A549 (cell line): ENCODE results near the gene SLC35E1. TPM values are rescaled to one million over a fixed set of nuclear protein-coding genes. Genes with fewer than 3 reads are reported as not detected.

ENCODE experiments used
- ATAC-seq, 2 experiments: fragments of 200-7000 bp in 1 of 2; fragments of >200 bp in 1 of 2; cut with Nextera tagmentation in 1 of 2; cut with Tn5 transposase in 1 of 2; 3 replicates each; pipeline versions ENCODE4 v1.8.0 to v1.9.1; 2018 to 2020; ENCODE audit warnings: mild to moderate bottlenecking in 1 of 2, moderate library complexity in 1 of 2
- CTCF ChIA-PET: fragments of 300-600 bp; sonication (Branson Sonifier 250); formaldehyde crosslinking; extraction: SDS; loops from one replicate; lab custom pipeline; 2021; ENCODE audit warnings: antibody characterized with exemption, inconsistent platforms; lab: Yijun Ruan, JAX
- POLR2A ChIA-PET: fragments of 350-600 bp; formaldehyde crosslinking; extraction: SDS; loops from one replicate; lab custom pipeline; 2021; ENCODE audit warnings: antibody characterized with exemption, inconsistent platforms; lab: Yijun Ruan, JAX
- DNase-seq, 2 experiments: peaks; one replicate each; pipeline versions ENCODE4 v3.0.0 to v3.0.0-alpha.2; 2011 to 2016; ENCODE audit warnings: low read depth in 1 of 2, low spot score in 1 of 2
- FAIRE-seq: peaks from 2 replicates; lab custom pipeline; 2011; peaks lifted over from hg19 to GRCh38; lab: Jason Lieb, UNC
- H3K27ac ChIP-seq, 2 experiments: fragments of >200 bp; sonication (Bioruptor Twin); formaldehyde crosslinking; 3 replicates each; pipeline ENCODE4 v1.5.1; 2016 to 2017
- H3K4me1 ChIP-seq: fragments of >200 bp; sonication (Bioruptor Twin); formaldehyde crosslinking; 3 replicates; pipeline ENCODE4 v1.6.1; 2016
- H3K4me2 ChIP-seq: fragments of >200 bp; sonication (Bioruptor Twin); formaldehyde crosslinking; 3 replicates; pipeline ENCODE4 v1.6.1; 2016
- H3K4me3 ChIP-seq: fragments of >200 bp; sonication (Bioruptor Twin); formaldehyde crosslinking; 3 replicates; pipeline ENCODE4 v1.5.1; 2016
- H3K9me3 ChIP-seq: fragments of >200 bp; sonication (Bioruptor Twin); formaldehyde crosslinking; 3 replicates; pipeline ENCODE4 v1.6.1; 2016
- ATOH8 ChIP-seq: fragments of 250-450 bp; sonication (Bioruptor Pico); IDR thresholded peaks from 2 replicates; pipeline ENCODE4 v1.5.0; 2020; ENCODE audit warnings: low read depth, mild to moderate bottlenecking, moderate library complexity
- BHLHE40 ChIP-seq: IDR thresholded peaks from 2 replicates; pipeline ENCODE4 v1.6.1; 2012; ENCODE audit warnings: low read depth, low read length, inconsistent platforms
- CHD4 ChIP-seq: fragments of 200-600 bp; sonication (generic); IDR thresholded peaks from 2 replicates; pipeline ENCODE4 v1.6.1; 2016; ENCODE audit warnings: antibody characterized with exemption, mild to moderate bottlenecking, borderline replicate concordance
- CTCF ChIP-seq: fragments of >200 bp; sonication (Bioruptor Twin); formaldehyde crosslinking; IDR thresholded peaks from 3 replicates; pipeline ENCODE4 v1.5.1; 2016
- EHF ChIP-seq: fragments of 250-450 bp; sonication (Bioruptor Pico); IDR thresholded peaks from 2 replicates; pipeline ENCODE4 v1.5.0; 2020; ENCODE audit warnings: mild to moderate bottlenecking
- EHMT2 ChIP-seq: fragments of 200-600 bp; sonication (generic); IDR thresholded peaks from 2 replicates; pipeline ENCODE4 v1.6.1; 2016; ENCODE audit warnings: antibody characterized with exemption, low read depth, mild to moderate bottlenecking, moderate library complexity
- EP300 ChIP-seq, 2 experiments: fragments of >200 bp; sonication (Bioruptor Twin); formaldehyde crosslinking; IDR thresholded peaks; 2 replicates in 1 of 2; 3 replicates in 1 of 2; pipeline ENCODE4 v1.6.1; 2016 to 2017
- ESRRA ChIP-seq: fragments of 150-350 bp; IDR thresholded peaks from 2 replicates; pipeline ENCODE4 v1.6.1; 2014; ENCODE audit warnings: mild to moderate bottlenecking, low read length, borderline replicate concordance
- FOSB ChIP-seq: fragments of 250-450 bp; sonication (Bioruptor Pico); IDR thresholded peaks from 2 replicates; pipeline ENCODE4 v1.5.0; 2020; ENCODE audit warnings: mild to moderate bottlenecking, moderate library complexity
- HDAC2 ChIP-seq: fragments of 200-600 bp; sonication (generic); IDR thresholded peaks from 2 replicates; pipeline ENCODE4 v1.6.1; 2016
- HES2 ChIP-seq: fragments of >200 bp; sonication (Bioruptor Twin); formaldehyde crosslinking; IDR thresholded peaks from 2 replicates; pipeline ENCODE4 v1.6.1; 2016
- HOXA7 ChIP-seq: fragments of 250-450 bp; sonication (Bioruptor Pico); IDR thresholded peaks from 2 replicates; pipeline ENCODE4 v1.5.0; 2020; ENCODE audit warnings: mild to moderate bottlenecking, moderate library complexity
- HOXB5 ChIP-seq: fragments of 250-450 bp; sonication (Bioruptor Pico); IDR thresholded peaks from 2 replicates; pipeline ENCODE4 v1.5.0; 2020; ENCODE audit warnings: mild to moderate bottlenecking, moderate library complexity
- JUN ChIP-seq, 2 experiments: fragments of >200 bp; sonication (Bioruptor Twin); formaldehyde crosslinking; IDR thresholded peaks; 2 replicates in 1 of 2; 3 replicates in 1 of 2; pipeline ENCODE4 v1.6.1; 2016 to 2017
- KDM1A ChIP-seq: fragments of 200-600 bp; sonication (generic); IDR thresholded peaks from 2 replicates; pipeline ENCODE4 v1.6.1; 2016; ENCODE audit warnings: low read depth, mild to moderate bottlenecking
- KDM5A ChIP-seq: fragments of 200-600 bp; sonication (generic); IDR thresholded peaks from 2 replicates; pipeline ENCODE4 v1.6.1; 2016; ENCODE audit warnings: antibody characterized with exemption, mild to moderate bottlenecking
- MAFK ChIP-seq: fragments of 450-650 bp; IDR thresholded peaks from 2 replicates; pipeline ENCODE4 v1.6.1; 2014; ENCODE audit not compliant: partially characterized antibody
- MAZ ChIP-seq: fragments of 150-350 bp; IDR thresholded peaks from 2 replicates; pipeline ENCODE4 v1.6.1; 2014; ENCODE audit warnings: antibody characterized with exemption, low read depth, low read length, borderline replicate concordance
- NPAS2 ChIP-seq: fragments of 250-450 bp; sonication (Bioruptor Pico); IDR thresholded peaks from 2 replicates; pipeline ENCODE4 v1.8.0; 2022; ENCODE audit warnings: mild to moderate bottlenecking, moderate library complexity, borderline replicate concordance
- NR3C1 ChIP-seq: fragments of >200 bp; sonication (Bioruptor Twin); formaldehyde crosslinking; IDR thresholded peaks from 3 replicates; pipeline ENCODE4 v1.6.1; 2017
- PBX3 ChIP-seq: IDR thresholded peaks from 2 replicates; pipeline ENCODE4 v1.6.1; 2012
- PHF8 ChIP-seq: fragments of 200-600 bp; sonication (generic); IDR thresholded peaks from 2 replicates; pipeline ENCODE4 v1.6.1; 2016; ENCODE audit warnings: low read depth, mild to moderate bottlenecking, antibody characterized with exemption, moderate library complexity, borderline replicate concordance
- POLR2A ChIP-seq: IDR thresholded peaks from 2 replicates; pipeline ENCODE4 v1.6.1; 2012; ENCODE audit warnings: mild to moderate bottlenecking, low read length
- RAD21 ChIP-seq, 2 experiments: fragments of >200 bp in 1 of 2; sonication (Bioruptor Twin) in 1 of 2; formaldehyde crosslinking in 1 of 2; IDR thresholded peaks in 1 of 2; conservative IDR thresholded peaks in 1 of 2; 2 replicates in 1 of 2; 3 replicates in 1 of 2; pipeline ENCODE4 v1.6.1; 2012 to 2018; ENCODE audit warnings: inconsistent platforms in 1 of 2
- RARB ChIP-seq: fragments of 250-450 bp; sonication (Bioruptor Pico); IDR thresholded peaks from 2 replicates; pipeline ENCODE4 v1.8.0; 2021; ENCODE audit warnings: mild to moderate bottlenecking, moderate library complexity
- RCOR1 ChIP-seq: fragments of 150-350 bp; IDR thresholded peaks from 2 replicates; pipeline ENCODE4 v1.6.1; 2014; ENCODE audit warnings: antibody characterized with exemption, low read length, low read depth
- TFCP2L1 ChIP-seq: fragments of 250-450 bp; sonication (Bioruptor Pico); IDR thresholded peaks from 2 replicates; pipeline ENCODE4 v1.5.0; 2021; ENCODE audit warnings: mild to moderate bottlenecking
- ZNF302 ChIP-seq: fragments of 250-450 bp; sonication (Bioruptor Pico); IDR thresholded peaks from 2 replicates; pipeline ENCODE4 v1.9.0; 2021; ENCODE audit warnings: inconsistent platforms, mild to moderate bottlenecking, moderate library complexity
- ZSCAN20 ChIP-seq: fragments of 250-450 bp; sonication (Bioruptor Pico); IDR thresholded peaks from 2 replicates; pipeline ENCODE4 v1.8.0; 2022; ENCODE audit warnings: mild to moderate bottlenecking, moderate library complexity
- WGBS: methylation state at CpG from one replicate; pipeline ENCODE4 v1.1.6; 2017; ENCODE audit errors: missing lambda C conversion rate; 5-methylcytosine and 5-hydroxymethylcytosine counted together
- polyA plus RNA-seq, 4 experiments: library from polyadenylated mRNA; depleted of rRNA in 3 of 4; stranded (reverse); fragments of >200 nt; fragmentation: RNase III in 1 of 4; extraction: RNeasy Plus Mini Kit Qiagen cat#74134 plus additional on column Dnase treatment in 1 of 4; gene quantifications; 2 replicates in 3 of 4; 3 replicates in 1 of 4; pipeline ENCODE4 v1.2.3, GENCODE V29; 2011 to 2017
- TF ChIP-seq, protein P1 (sequence below): fragments of 250-450 bp; sonication (Bioruptor Pico); IDR thresholded peaks from 2 replicates; pipeline ENCODE4 v1.5.0; 2021; ENCODE audit warnings: mild to moderate bottlenecking, moderate library complexity, borderline replicate concordance
- TF ChIP-seq, protein P2 (sequence below): fragments of 200-600 bp; sonication (generic); IDR thresholded peaks from 2 replicates; pipeline ENCODE4 v1.6.1; 2016; ENCODE audit warnings: antibody characterized with exemption, mild to moderate bottlenecking, moderate library complexity

SLC35E1 gene
- polyA plus RNA-seq, 2 of the 4 experiments (the other 2 are of a cell fraction) = 17.2 to 25.1 TPM

GRCh38 chr19:16612636-16613035, 40.4 kb upstream of the SLC35E1 start:
- Histone ChIP-seq H3K4me2 (no peak overlapping the region), H3K27ac (no peak overlapping the region), H3K4me3 (no peak overlapping the region), H3K4me1 (peaks cover 5% of the 10 kb centered on the region; the same call in 2 of the 3 replicates), H3K9me3 (no peaks in the 10 kb centered on the region)
- FAIRE-seq (no peak), ATAC-seq (no peak), DNase-seq (no peak)
- ChIA-PET CTCF (no interaction called here), POLR2A (no interaction called here)
- 68% methylated on average over 3 of the region's 3 CpGs for WGBS
- TF ChIP-seq ATOH8 (CRISPR knock-in tag) (no peak), KDM5A (no peak), POLR2A (no peak), CTCF (no peak), RCOR1 (no peak), BHLHE40 (no peak), KDM1A (no peak), FOSB (CRISPR knock-in tag) (no peak), JUN (IDR thresholded peaks at IDR 0.05) (no peak), ESRRA (no peak), ZNF302 (CRISPR knock-in tag) (no peak), EHF (CRISPR knock-in tag) (no peak), RARB (CRISPR knock-in tag) (no peak)
- TF ChIP-seq, protein P1, sequence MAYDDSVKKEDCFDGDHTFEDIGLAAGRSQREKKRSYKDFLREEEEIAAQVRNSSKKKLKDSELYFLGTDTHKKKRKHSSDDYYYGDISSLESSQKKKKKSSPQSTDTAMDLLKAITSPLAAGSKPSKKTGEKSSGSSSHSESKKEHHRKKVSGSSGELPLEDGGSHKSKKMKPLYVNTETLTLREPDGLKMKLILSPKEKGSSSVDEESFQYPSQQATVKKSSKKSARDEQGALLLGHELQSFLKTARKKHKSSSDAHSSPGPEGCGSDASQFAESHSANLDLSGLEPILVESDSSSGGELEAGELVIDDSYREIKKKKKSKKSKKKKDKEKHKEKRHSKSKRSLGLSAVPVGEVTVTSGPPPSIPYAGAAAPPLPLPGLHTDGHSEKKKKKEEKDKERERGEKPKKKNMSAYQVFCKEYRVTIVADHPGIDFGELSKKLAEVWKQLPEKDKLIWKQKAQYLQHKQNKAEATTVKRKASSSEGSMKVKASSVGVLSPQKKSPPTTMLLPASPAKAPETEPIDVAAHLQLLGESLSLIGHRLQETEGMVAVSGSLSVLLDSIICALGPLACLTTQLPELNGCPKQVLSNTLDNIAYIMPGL (CRISPR knock-in tag) = no peak
- TF ChIP-seq, protein P2, sequence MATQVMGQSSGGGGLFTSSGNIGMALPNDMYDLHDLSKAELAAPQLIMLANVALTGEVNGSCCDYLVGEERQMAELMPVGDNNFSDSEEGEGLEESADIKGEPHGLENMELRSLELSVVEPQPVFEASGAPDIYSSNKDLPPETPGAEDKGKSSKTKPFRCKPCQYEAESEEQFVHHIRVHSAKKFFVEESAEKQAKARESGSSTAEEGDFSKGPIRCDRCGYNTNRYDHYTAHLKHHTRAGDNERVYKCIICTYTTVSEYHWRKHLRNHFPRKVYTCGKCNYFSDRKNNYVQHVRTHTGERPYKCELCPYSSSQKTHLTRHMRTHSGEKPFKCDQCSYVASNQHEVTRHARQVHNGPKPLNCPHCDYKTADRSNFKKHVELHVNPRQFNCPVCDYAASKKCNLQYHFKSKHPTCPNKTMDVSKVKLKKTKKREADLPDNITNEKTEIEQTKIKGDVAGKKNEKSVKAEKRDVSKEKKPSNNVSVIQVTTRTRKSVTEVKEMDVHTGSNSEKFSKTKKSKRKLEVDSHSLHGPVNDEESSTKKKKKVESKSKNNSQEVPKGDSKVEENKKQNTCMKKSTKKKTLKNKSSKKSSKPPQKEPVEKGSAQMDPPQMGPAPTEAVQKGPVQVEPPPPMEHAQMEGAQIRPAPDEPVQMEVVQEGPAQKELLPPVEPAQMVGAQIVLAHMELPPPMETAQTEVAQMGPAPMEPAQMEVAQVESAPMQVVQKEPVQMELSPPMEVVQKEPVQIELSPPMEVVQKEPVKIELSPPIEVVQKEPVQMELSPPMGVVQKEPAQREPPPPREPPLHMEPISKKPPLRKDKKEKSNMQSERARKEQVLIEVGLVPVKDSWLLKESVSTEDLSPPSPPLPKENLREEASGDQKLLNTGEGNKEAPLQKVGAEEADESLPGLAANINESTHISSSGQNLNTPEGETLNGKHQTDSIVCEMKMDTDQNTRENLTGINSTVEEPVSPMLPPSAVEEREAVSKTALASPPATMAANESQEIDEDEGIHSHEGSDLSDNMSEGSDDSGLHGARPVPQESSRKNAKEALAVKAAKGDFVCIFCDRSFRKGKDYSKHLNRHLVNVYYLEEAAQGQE = no peak

DNA sequence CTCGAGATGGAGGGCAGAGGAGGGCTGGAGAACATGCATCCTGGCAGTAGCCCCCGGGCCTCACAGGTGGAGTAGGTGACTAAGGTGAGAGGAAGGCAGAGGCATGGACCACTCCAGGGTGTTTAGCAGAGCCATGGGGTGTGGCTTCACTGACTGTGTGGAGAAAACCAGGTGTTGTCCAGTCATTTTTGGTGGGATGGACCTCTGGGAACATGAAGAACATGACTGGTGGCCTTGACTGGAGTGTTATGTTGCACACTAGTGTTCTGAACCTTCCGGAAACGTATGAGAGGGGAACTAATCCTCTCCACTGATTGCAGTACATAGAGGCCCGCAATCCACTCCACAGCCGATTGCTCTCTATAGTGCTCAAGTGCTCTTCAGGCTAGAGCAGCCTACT, 38.9 kb upstream of the SLC35E1 start:
- H3K4me2 ChIP-seq = no peak overlapping the region
- no peak for DNase-seq
- no peak overlapping the region for H3K4me3 ChIP-seq
- no peak for ATAC-seq
- H3K4me1 ChIP-seq = peaks cover 5% of the 10 kb centered on the region; the same call in 2 of the 3 replicates
- no peak overlapping the region for H3K27ac ChIP-seq
- WGBS = 95% methylated on average over 6 of the region's 6 CpGs
- no peaks in the 10 kb centered on the region for H3K9me3 ChIP-seq
- CTCF ChIA-PET = no interaction called here
- POLR2A ChIA-PET = no interaction called here
- FAIRE-seq = no peak
- TF ChIP-seq KDM1A (no peak), POLR2A (no peak), HDAC2 (no peak), RAD21 (conservative IDR thresholded peaks at IDR 0.05 in 1 of 2, IDR thresholded peaks at IDR 0.05 in 1 of 2) (no peak), CHD4 (no peak), HOXA7 (CRISPR knock-in tag) (no peak), ZSCAN20 (CRISPR knock-in tag) (no peak), HES2 (no peak), NPAS2 (CRISPR knock-in tag) (no peak), PBX3 (no peak), NR3C1 (no peak), TFCP2L1 (no peak), MAZ (no peak), EHMT2 (no peak), PHF8 (no peak), EP300 (IDR thresholded peaks at IDR 0.05) (no peak), MAFK (no peak), HOXB5 (CRISPR knock-in tag) (no peak)
